H7 (cell line): ENCODE data around the gene HUNK. TPM values are rescaled to one million over a fixed set of nuclear protein-coding genes. Genes with fewer than 3 reads are reported as not detected.

ENCODE experiments used
- DNase-seq: peaks from one replicate; pipeline ENCODE4 v3.0.0; 2012
- H3K27me3 ChIP-seq: 2 replicates; pipeline ENCODE4 v1.6.0; 2011; ENCODE audit warnings: mild to moderate bottlenecking, low read length; ENCODE audit not compliant: control insufficient read depth, insufficient read depth
- H3K36me3 ChIP-seq: replicated peaks from 2 replicates; pipeline ENCODE4 v1.5.1; 2011; ENCODE audit warnings: low read length; ENCODE audit not compliant: control insufficient read depth, insufficient read depth
- H3K4me3 ChIP-seq: 2 replicates; pipeline ENCODE4 v1.5.1; 2011; ENCODE audit warnings: low read depth, mild to moderate bottlenecking, control low read depth, low read length, moderate library complexity; ENCODE audit not compliant: insufficient read depth
- total RNA-seq: library from RNA; depleted of rRNA; stranded (reverse); fragments of >200 nt; shearing (Covaris generic); gene quantifications from 2 replicates; pipeline ENCODE4 v1.2.3, GENCODE V29; 2014

The HUNK gene
- total RNA-seq, 1 experiment from 2014 or later: 3.2 TPM

- no peak for DNase-seq
- Histone ChIP-seq H3K36me3 (no peaks in the 10 kb centered on the region), H3K27me3 (no peaks in the 10 kb centered on the region), H3K4me3 (no peak overlapping the region)
Measured at GRCh38 chr21:31912501-31912900, 39.7 kb downstream of the HUNK start.

DNA sequence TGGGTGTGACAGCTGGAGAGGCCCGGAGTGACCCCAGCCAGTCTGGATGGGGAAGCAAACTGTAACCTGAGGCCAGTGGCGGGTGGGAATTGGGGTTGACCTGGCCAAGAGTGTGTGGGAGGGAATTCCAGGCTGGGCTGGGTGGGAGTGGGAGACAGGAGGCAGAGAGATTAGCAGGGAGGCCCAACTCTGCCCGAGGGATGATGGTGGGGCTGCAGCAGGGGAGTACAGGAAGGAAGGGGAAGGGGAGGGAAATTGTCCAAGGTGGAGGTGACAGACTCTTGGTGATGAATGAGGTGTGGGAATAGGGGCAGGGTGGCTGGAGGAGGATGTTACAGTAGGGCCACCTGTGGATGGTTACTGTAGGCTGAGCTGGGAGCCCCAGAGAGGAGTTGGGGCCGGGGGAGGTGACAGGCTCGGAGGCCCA is 40.4 kb downstream of the HUNK start:
- DNase-seq: no peak
- Histone ChIP-seq H3K4me3 (no peak overlapping the region), H3K36me3 (no peaks in the 10 kb centered on the region), H3K27me3 (no peaks in the 10 kb centered on the region)

DNA sequence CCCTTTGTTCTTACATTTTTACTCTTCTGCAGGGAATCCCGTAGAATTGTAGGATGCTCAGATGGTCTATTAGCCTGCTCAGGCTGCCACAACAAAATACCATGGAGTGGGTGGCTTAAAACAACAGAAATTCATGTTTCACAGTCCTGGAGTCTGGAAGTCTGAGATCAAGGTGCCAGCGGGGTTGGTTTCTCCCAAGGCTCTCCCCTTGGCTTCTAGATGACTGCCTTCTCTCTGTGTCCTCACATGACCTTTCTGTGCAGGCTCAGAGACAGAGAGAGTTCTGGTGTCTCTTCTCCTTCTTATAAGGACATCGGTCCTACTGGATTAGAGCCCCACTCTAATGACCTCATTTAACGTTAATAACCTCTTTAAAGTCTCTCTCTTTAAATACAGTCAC is 41.7 kb downstream of the HUNK start:
- Histone ChIP-seq H3K36me3 (no peaks in the 10 kb centered on the region), H3K27me3 (no peaks in the 10 kb centered on the region), H3K4me3 (no peak overlapping the region)
- DNase-seq: no peak

DNA sequence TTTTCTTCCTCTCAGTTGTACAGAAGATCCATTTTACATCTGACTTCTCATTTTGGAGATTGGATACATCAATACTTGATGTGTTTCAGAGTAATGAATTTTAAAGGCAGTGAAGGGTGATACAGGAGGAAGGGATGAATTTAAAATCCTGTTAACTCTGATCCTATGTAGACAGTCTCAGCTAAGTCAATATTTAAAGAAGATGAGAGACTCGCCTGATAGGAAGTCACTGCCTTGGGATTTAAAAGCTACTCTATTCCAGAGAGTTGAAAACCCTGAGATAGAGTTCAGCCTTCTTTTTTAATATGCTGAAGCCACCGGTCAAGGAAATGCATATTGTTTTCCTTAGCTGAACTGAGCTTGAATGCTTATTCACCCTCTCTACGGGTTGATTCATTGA is 42.7 kb downstream of the HUNK start:
- no peak for DNase-seq
- H3K4me3 ChIP-seq: no peak overlapping the region
- no peaks in the 10 kb centered on the region for H3K27me3 ChIP-seq
- no peaks in the 10 kb centered on the region for H3K36me3 ChIP-seq

DNA sequence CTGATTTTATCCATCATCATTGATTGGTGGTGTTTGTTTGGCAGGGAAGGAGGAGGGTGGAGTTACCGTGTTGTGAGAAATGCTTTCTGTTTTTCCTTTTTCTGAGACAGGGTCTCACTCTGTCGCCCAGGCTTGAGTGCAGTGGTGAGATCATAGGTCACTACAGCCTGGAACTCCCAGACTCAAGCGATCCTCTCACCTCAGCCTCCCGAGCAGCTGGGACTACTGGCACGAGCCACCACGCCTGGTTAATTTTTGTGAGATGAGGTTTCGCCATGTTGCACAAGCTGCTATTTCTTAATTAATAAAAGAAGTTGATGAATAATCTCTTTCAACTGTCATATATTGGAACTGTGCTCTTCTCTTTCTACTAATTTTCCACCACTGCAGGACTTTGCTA is 44.3 kb downstream of the HUNK start:
- H3K36me3 ChIP-seq: no peaks in the 10 kb centered on the region
- DNase-seq: no peak
- H3K4me3 ChIP-seq: no peak overlapping the region
- no peaks in the 10 kb centered on the region for H3K27me3 ChIP-seq

- Histone ChIP-seq H3K4me3 (no peak overlapping the region), H3K36me3 (no peaks in the 10 kb centered on the region), H3K27me3 (no peaks in the 10 kb centered on the region)
- DNase-seq: no peak
Measured at GRCh38 chr21:31918250-31918775, 45.5 kb downstream of the HUNK start.

DNA sequence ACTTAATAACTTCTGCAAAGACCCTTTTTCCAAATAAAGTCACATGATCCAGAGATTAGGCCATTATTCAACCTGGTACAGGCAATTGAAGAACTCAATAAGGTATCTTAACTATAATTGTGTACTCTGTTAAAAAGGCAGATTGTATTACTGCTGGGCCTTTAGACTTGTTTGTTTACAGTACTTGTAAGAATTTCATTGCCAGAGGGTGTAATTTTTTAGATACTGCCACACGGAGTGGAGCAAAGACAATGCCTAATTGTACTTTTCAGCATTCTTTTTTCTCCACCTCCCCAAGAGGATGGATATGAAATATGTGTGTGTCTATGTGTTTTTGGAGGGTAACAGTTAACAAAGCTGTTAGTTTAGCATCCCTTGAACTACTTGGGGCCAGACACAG is 47.5 kb downstream of the HUNK start:
- no peak for DNase-seq
- Histone ChIP-seq H3K36me3 (no peaks in the 10 kb centered on the region), H3K4me3 (no peak overlapping the region), H3K27me3 (no peaks in the 10 kb centered on the region)

GRCh38 chr21:31921079-31921478 is 48.3 kb downstream of the HUNK start:
- Histone ChIP-seq H3K27me3 (no peaks in the 10 kb centered on the region), H3K36me3 (no peaks in the 10 kb centered on the region), H3K4me3 (no peak overlapping the region)
- DNase-seq: no peak

DNA sequence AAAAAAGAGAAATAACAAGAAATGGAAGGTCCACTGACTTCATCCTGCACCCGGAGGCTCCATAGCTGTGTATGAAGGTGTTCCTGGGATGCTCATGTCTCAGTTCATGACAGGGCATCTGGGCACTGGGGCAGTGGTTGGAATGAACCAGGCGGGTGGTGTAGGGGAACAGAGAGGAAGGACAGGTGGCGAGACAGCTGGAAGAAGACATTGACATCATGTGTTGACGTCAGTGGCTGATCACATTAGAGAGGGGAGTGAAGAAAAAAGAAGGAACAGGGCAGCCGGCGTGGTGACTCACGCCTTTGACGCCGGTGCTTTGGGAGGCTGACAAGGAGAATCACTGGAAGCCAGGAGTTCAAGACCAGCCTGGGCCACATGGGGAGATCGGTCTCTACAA is 50.1 kb downstream of the HUNK start:
- DNase-seq: no peak
- Histone ChIP-seq H3K4me3 (no peak overlapping the region), H3K27me3 (no peaks in the 10 kb centered on the region), H3K36me3 (no peaks in the 10 kb centered on the region)

DNA sequence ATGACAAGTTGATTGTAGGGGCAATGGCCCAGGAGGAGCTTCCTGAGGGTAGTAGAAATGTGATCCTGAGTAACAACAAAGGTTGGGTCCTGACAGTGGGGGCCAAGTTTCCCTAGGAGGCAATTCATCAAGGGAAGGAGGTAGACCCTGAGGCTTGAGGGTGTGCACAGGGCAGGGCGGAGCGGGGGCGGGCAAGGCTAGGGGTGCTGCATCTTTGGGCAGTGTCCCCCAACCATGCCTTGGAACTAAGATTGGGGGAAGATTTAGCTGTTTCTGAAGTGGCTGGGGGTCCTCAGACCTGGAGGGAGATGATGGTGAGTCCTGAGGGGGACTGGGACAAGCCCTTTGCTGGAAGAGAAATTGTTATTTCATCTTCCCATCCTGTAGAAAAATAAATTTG is 50.9 kb downstream of the HUNK start:
- DNase-seq: no peak
- Histone ChIP-seq H3K27me3 (no peaks in the 10 kb centered on the region), H3K4me3 (no peak overlapping the region), H3K36me3 (no peaks in the 10 kb centered on the region)

GRCh38 chr21:31924548-31924947 is 51.7 kb downstream of the HUNK start:
- no peak for DNase-seq
- Histone ChIP-seq H3K27me3 (no peaks in the 10 kb centered on the region), H3K4me3 (no peak overlapping the region), H3K36me3 (no peaks in the 10 kb centered on the region)

DNA sequence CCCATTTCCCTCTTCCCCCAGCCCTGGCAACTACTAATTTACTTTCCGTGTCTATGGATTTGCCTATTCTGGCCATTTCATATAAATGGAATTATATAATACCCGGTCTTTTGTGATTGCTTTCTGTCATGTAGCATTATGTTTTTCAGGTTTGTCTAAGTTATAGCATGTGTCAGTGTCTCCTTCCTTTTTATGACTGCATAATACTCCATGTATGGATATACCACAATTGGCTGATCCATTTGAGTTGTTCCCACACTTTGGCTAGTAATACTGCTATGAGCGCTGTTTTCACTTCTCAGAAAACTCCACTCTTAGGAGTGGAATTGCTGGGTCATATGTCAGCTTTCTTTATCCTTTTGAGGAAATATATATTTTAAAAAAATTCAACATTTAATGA is 53.7 kb downstream of the HUNK start:
- H3K4me3 ChIP-seq: no peak overlapping the region
- no peaks in the 10 kb centered on the region for H3K27me3 ChIP-seq
- no peak for DNase-seq
- no peaks in the 10 kb centered on the region for H3K36me3 ChIP-seq

DNA sequence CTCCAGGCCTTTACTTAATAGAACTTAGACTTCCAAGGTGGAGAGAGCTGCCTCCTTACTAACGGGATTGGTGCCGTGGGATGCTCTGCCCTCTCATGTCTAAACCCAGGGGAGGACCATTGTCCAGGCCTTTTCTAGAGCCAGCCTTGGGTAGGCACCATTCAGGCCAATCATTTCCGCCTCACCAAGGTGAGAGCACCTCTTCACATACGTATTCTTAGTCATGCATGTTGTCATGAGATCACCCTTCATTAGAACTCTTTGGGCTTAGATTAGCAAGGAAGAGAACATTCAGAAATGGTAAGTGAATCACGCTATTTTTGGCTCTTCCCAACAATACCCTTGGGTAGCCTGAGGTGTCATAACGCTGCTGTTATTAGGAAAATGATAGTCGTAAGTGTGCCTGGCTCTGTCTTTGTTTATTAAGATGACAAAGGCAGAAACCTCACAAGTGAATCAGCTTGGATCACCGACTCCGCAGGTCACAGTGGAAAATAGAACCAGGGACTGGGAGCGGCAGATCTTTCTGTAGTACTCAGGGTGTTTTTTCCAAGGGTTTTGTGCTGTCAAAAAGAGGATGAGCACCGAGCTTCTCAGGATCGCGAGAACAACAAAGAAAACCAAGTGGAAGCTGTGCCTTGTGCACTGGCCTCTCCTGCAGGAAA is 55.0 kb downstream of the HUNK start:
- Histone ChIP-seq H3K36me3 (no peaks in the 10 kb centered on the region), H3K4me3 (no peak overlapping the region), H3K27me3 (no peaks in the 10 kb centered on the region)
- DNase-seq: no peak

GRCh38 chr21:31928656-31929055 is 55.8 kb downstream of the HUNK start:
- no peak overlapping the region for H3K4me3 ChIP-seq
- no peaks in the 10 kb centered on the region for H3K27me3 ChIP-seq
- DNase-seq: no peak
- no peaks in the 10 kb centered on the region for H3K36me3 ChIP-seq

DNA sequence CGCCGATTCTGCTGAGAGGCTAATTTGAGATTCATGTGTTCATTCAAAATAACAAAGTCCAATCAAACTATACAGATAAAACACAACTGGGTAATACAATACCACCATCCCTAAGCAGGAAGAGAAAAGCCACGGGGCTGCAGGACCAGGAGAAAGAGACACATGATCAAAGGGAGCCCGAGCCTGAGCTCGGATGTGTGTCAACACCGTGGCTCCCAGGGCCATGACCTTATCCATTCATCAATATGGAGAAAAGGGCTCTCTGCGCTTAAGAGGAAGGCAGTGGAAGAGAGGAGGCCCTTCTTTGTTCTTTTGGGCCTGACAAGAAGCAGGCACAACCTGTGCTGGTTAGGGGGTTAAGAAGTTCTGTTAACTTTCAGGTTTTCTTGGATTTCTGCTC is 56.7 kb downstream of the HUNK start:
- no peak for DNase-seq
- H3K4me3 ChIP-seq: no peak overlapping the region
- H3K36me3 ChIP-seq: no peaks in the 10 kb centered on the region
- no peaks in the 10 kb centered on the region for H3K27me3 ChIP-seq

GRCh38 chr21:31930001-31930400 is 57.2 kb downstream of the HUNK start:
- Histone ChIP-seq H3K36me3 (no peaks in the 10 kb centered on the region), H3K4me3 (no peak overlapping the region), H3K27me3 (no peaks in the 10 kb centered on the region)
- DNase-seq: no peak
